Hepatocyte (in vitro differentiated cells): ENCODE measurements around the gene STKLD1. TPM values are rescaled to one million over a fixed set of nuclear protein-coding genes. Genes with fewer than 3 reads are reported as not detected.
A peak's percentile ranks its signal among the peaks of the same experiment; 100 is the strongest.
"Not testable (repeated sequence)": the region's sequence is repeated elsewhere in the genome, so short reads cannot be mapped to it uniquely, and the experiment has no call there.

ENCODE experiments used
- DNase-seq: peaks from one replicate; pipeline ENCODE4 v3.0.0-alpha.2; 2016; ENCODE audit warnings: low spot score
- H2AFZ ChIP-seq: fragments of 200-600 bp; sonication (generic); 2 replicates; pipeline ENCODE4 v1.6.0; 2016; ENCODE audit warnings: antibody characterized with exemption, mild to moderate bottlenecking
- H3K27ac ChIP-seq: fragments of 200-600 bp; sonication (generic); 2 replicates; pipeline ENCODE4 v1.5.1; 2016; ENCODE audit warnings: mild to moderate bottlenecking
- H3K27me3 ChIP-seq: fragments of 200-600 bp; sonication (generic); 2 replicates; pipeline ENCODE4 v1.6.1; 2016
- H3K36me3 ChIP-seq: fragments of 200-600 bp; sonication (generic); replicated peaks from 2 replicates; pipeline ENCODE4 v1.5.1; 2016; ENCODE audit warnings: low read depth; ENCODE audit not compliant: insufficient read depth
- H3K4me1 ChIP-seq: fragments of 200-600 bp; sonication (generic); 2 replicates; pipeline ENCODE4 v1.5.1; 2016; ENCODE audit warnings: mild to moderate bottlenecking, moderate library complexity; ENCODE audit not compliant: insufficient read depth
- H3K4me2 ChIP-seq: fragments of 200-600 bp; sonication (generic); 2 replicates; pipeline ENCODE4 v1.6.0; 2016
- H3K4me3 ChIP-seq: fragments of 200-600 bp; sonication (generic); 2 replicates; pipeline ENCODE4 v1.5.1; 2016; ENCODE audit warnings: mild to moderate bottlenecking
- H3K79me2 ChIP-seq: fragments of 200-600 bp; sonication (generic); 2 replicates; pipeline ENCODE4 v1.6.0; 2017; ENCODE audit warnings: mild to moderate bottlenecking
- H3K9me2 ChIP-seq: fragments of 200-600 bp; sonication (generic); replicated peaks from 2 replicates; pipeline ENCODE4 v1.6.0; 2017; ENCODE audit warnings: mild to moderate bottlenecking; ENCODE audit not compliant: insufficient read depth
- H3K9me3 ChIP-seq: fragments of 200-600 bp; sonication (generic); 2 replicates; pipeline ENCODE4 v1.5.1; 2016; ENCODE audit warnings: low read depth, mild to moderate bottlenecking
- H4K20me1 ChIP-seq: fragments of 200-600 bp; sonication (generic); 2 replicates; pipeline ENCODE4 v1.6.0; 2016; ENCODE audit warnings: mild to moderate bottlenecking; ENCODE audit not compliant: insufficient read depth, poor library complexity, severe bottlenecking
- CTCF ChIP-seq: fragments of 200-600 bp; sonication (generic); IDR thresholded peaks from 2 replicates; pipeline ENCODE4 v1.5.1; 2016; ENCODE audit warnings: antibody characterized with exemption, mild to moderate bottlenecking; ENCODE audit not compliant: poor library complexity
- EZH2 ChIP-seq: fragments of 200-600 bp; sonication (generic); IDR thresholded peaks from 2 replicates; pipeline ENCODE4 v1.6.1; 2016; ENCODE audit warnings: antibody characterized with exemption, mild to moderate bottlenecking, borderline replicate concordance
- EZH2phosphoT487 ChIP-seq: fragments of 200-600 bp; sonication (generic); IDR thresholded peaks from one replicate; pipeline ENCODE4 v1.6.1; 2018; ENCODE audit warnings: antibody characterized with exemption, mild to moderate bottlenecking, low read depth, moderate library complexity; ENCODE audit not compliant: unreplicated experiment, severe bottlenecking
- WGBS: methylation state at CpG from one replicate; pipeline ENCODE4 v1.1.6; 2016; ENCODE audit warnings: low lambda C conversion rate; ENCODE audit errors: missing lambda C conversion rate; 5-methylcytosine and 5-hydroxymethylcytosine counted together
- polyA plus RNA-seq: library from polyadenylated mRNA; unstranded; fragments of >200 nt; fragmentation: Nextera tagmentation; extraction: Ambion mirVana; gene quantifications from 2 replicates; pipeline ENCODE4 v1.2.1, GENCODE V29; 2016
- total RNA-seq: library from RNA; depleted of rRNA; stranded (reverse); fragments of >200 nt; gene quantifications from 2 replicates; pipeline ENCODE4 v1.2.3, GENCODE V29; 2014

Gene STKLD1
- total and polyA plus RNA-seq, 2 experiments from 2014 or later = 0.10 to 2.5 TPM

DNA sequence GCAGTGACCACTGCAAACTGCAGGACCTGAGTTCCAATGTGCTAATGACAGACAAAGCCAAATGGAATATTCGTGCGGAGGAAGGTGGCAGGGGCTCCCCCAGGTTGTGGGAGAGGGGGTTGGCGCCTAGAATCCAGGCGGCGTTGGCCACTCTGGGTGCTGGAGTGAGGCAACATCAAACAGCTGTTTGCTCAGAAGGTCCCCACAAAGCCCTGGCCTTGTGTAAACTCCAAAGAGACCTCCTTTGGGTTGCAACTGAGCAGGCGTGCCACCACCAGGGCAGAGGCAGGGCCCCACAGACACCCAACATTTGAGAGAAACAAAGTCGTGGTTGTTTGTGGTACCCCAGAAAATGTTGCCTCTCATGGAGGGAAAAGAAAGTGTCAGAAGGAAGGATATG lies 14.5 kb downstream of the STKLD1 start:
- peaks cover 5% of the 10 kb centered on the region for H3K4me1 ChIP-seq
- H3K9me3 ChIP-seq = no peaks in the 10 kb centered on the region
- no peak overlapping the region for H2AFZ ChIP-seq
- WGBS = 88% methylated on average over 7 of the region's 7 CpGs
- H3K27ac ChIP-seq = no peak overlapping the region
- H3K79me2 ChIP-seq = no peaks in the 10 kb centered on the region
- TF ChIP-seq EZH2 = no peak
- TF ChIP-seq CTCF = no peak
- no peak for TF ChIP-seq EZH2phosphoT487
- no peak overlapping the region for H3K4me2 ChIP-seq
- H3K4me3 ChIP-seq = no peak overlapping the region
- H3K36me3 ChIP-seq = no peaks in the 10 kb centered on the region
- DNase-seq = no peak
- no peaks in the 10 kb centered on the region for H3K27me3 ChIP-seq
- no peaks in the 10 kb centered on the region for H4K20me1 ChIP-seq
- H3K9me2 ChIP-seq = no peaks in the 10 kb centered on the region

DNA sequence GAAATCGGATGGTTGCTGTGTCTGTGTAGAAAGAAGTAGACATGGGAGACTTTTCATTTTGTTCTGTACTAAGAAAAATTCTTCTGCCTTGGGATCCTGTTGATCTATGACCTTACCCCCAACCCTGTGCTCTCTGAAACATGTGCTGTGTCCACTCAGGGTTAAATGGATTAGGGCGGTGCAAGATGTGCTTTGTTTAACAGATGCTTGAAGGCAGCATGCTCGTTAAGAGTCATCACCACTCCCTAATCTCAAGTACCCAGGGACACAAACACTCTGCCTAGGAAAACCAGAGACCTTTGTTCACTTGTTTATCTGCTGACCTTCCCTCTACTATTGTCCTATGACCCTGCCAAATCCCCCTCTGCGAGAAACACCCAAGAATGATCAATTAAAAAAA lies 15.3 kb downstream of the STKLD1 start:
- 54% methylated on average over 3 of the region's 4 CpGs for WGBS
- not testable (repeated sequence) for H3K27me3 ChIP-seq, H3K9me3 ChIP-seq, H4K20me1 ChIP-seq, H3K4me3 ChIP-seq, H3K9me2 ChIP-seq, DNase-seq, H3K36me3 ChIP-seq, H3K4me2 ChIP-seq, H3K79me2 ChIP-seq, H3K4me1 ChIP-seq, H2AFZ ChIP-seq
- H3K27ac ChIP-seq = peak overlapping the region; percentile 69

- H3K4me1 ChIP-seq, H3K36me3 ChIP-seq, H3K27ac ChIP-seq, H3K79me2 ChIP-seq, H3K9me2 ChIP-seq, H3K4me3 ChIP-seq, H3K27me3 ChIP-seq, H4K20me1 ChIP-seq, DNase-seq, H3K9me3 ChIP-seq, H2AFZ ChIP-seq: not testable (repeated sequence)
- WGBS = 96% methylated on average over 3 of the region's 3 CpGs
- H3K4me2 ChIP-seq = peak overlapping the region; percentile 51
Measured at GRCh38 chr9:133392308-133392707, 16.1 kb downstream of the STKLD1 start.

- TF ChIP-seq CTCF = no peak
- TF ChIP-seq EZH2phosphoT487 = no peak
- TF ChIP-seq EZH2 = no peak
- no peaks in the 10 kb centered on the region for H3K79me2 ChIP-seq
- peaks cover 5% of the 10 kb centered on the region for H3K4me1 ChIP-seq
- no peak overlapping the region for H3K4me3 ChIP-seq
- H3K4me2 ChIP-seq = no peak overlapping the region
- no peak overlapping the region for H2AFZ ChIP-seq
- no peaks in the 10 kb centered on the region for H3K27me3 ChIP-seq
- no peaks in the 10 kb centered on the region for H4K20me1 ChIP-seq
- no peaks in the 10 kb centered on the region for H3K9me3 ChIP-seq
- no peaks in the 10 kb centered on the region for H3K9me2 ChIP-seq
- no peak overlapping the region for H3K27ac ChIP-seq
- H3K36me3 ChIP-seq = no peaks in the 10 kb centered on the region
- 83% methylated on average over 2 of the region's 3 CpGs for WGBS
- DNase-seq = no peak
Measured at GRCh38 chr9:133393399-133393798, 17.2 kb downstream of the STKLD1 start.
